Endothelial cell of umbilical vein (primary cell): ENCODE results near the gene DPM2. TPM values are rescaled to one million over a fixed set of nuclear protein-coding genes. Genes with fewer than 3 reads are reported as not detected.

ENCODE experiments used
- BruUV-seq: library from RNA; stranded (reverse); fragments of 400-500 nt; replicated peaks from 2 replicates; lab custom pipeline; 2021; lab: Mats Ljungman, UMichigan
- CTCF ChIA-PET: fragments of 300-600, 350-600 bp; sonication (Branson Sonifier 250); formaldehyde crosslinking; loops from one replicate; lab custom pipeline; 2021; ENCODE audit warnings: antibody characterized with exemption, inconsistent platforms; lab: Charles Lee
- POLR2A ChIA-PET: fragments of 300-600, 350-600 bp; sonication (Branson Sonifier 250); formaldehyde crosslinking; loops from one replicate; lab custom pipeline; 2021; ENCODE audit warnings: antibody characterized with exemption, inconsistent platforms; lab: Charles Lee
- DNase-seq: peaks from one replicate; pipeline ENCODE4 v3.0.0-alpha.2; 2011; ENCODE audit warnings: low read depth, low spot score
- FAIRE-seq: peaks from 2 replicates; lab custom pipeline; 2011; peaks lifted over from hg19 to GRCh38; lab: Jason Lieb, UNC
- H2AFZ ChIP-seq: 2 replicates; pipeline ENCODE4 v1.6.0; 2012; ENCODE audit warnings: low read depth, low read length, control low read depth, inconsistent platforms
- H3K27ac ChIP-seq: 2 replicates; pipeline ENCODE4 v1.5.1; 2011; ENCODE audit warnings: low read depth, mild to moderate bottlenecking, control low read depth, low read length, moderate library complexity; ENCODE audit not compliant: insufficient read depth
- H3K27me3 ChIP-seq, 2 experiments: 2 replicates each; pipeline versions ENCODE4 v1.6.0 to v1.6.1; 2011; ENCODE audit warnings: low read length in 2 of 2, mixed read lengths in 1 of 2; ENCODE audit not compliant: control insufficient read depth in 2 of 2, insufficient read depth in 2 of 2
- H3K36me3 ChIP-seq, 2 experiments: 2 replicates in 1 of 2; 3 replicates in 1 of 2; pipeline ENCODE4 v1.5.1; 2011; ENCODE audit warnings: low read length in 2 of 2, mild to moderate bottlenecking in 1 of 2, moderate library complexity in 1 of 2; ENCODE audit not compliant: control insufficient read depth in 2 of 2, insufficient read depth in 2 of 2; ENCODE audit errors: extremely low read depth in 1 of 2
- H3K4me1 ChIP-seq: 3 replicates; pipeline ENCODE4 v1.5.1; 2011; ENCODE audit warnings: mild to moderate bottlenecking, low read length; ENCODE audit not compliant: control insufficient read depth, insufficient read depth; ENCODE audit errors: extremely low read depth
- H3K4me2 ChIP-seq: 2 replicates; pipeline ENCODE4 v1.6.1; 2011; ENCODE audit warnings: low read length, control low read depth, mixed read lengths; ENCODE audit not compliant: insufficient read depth
- H3K4me3 ChIP-seq, 3 experiments: fragments of 200-600 bp in 1 of 3; sonication (generic), shearing (Covaris generic) in 1 of 3; replicated peaks in 1 of 3; 2 replicates each; pipeline ENCODE4 v1.5.1; 2011 to 2016; ENCODE audit warnings: control low read depth in 3 of 3, low read length in 3 of 3, mild to moderate bottlenecking in 2 of 3, inconsistent platforms in 1 of 3, low read depth in 1 of 3, moderate library complexity in 1 of 3; ENCODE audit not compliant: insufficient read depth in 1 of 3
- H3K79me2 ChIP-seq: 2 replicates; pipeline ENCODE4 v1.6.0; 2012; ENCODE audit warnings: low read length, inconsistent platforms; ENCODE audit not compliant: control insufficient read depth, insufficient read depth
- H3K9ac ChIP-seq: replicated peaks from 2 replicates; pipeline ENCODE3; 2011; ENCODE audit warnings: low read length, control low read depth; ENCODE audit not compliant: insufficient read depth; ENCODE audit errors: extremely low read depth
- H3K9me1 ChIP-seq: replicated peaks from 3 replicates; pipeline ENCODE4 v1.6.0; 2011; ENCODE audit warnings: mild to moderate bottlenecking, low read length; ENCODE audit not compliant: control insufficient read depth, insufficient read depth; ENCODE audit errors: extremely low read depth
- H3K9me3 ChIP-seq: replicated peaks from 2 replicates; pipeline ENCODE4 v1.5.1; 2012; ENCODE audit warnings: low read length, inconsistent platforms; ENCODE audit not compliant: control insufficient read depth, insufficient read depth
- H4K20me1 ChIP-seq: replicated peaks from 2 replicates; pipeline ENCODE3; 2011; ENCODE audit warnings: mild to moderate bottlenecking, low read length; ENCODE audit not compliant: control insufficient read depth, insufficient read depth; ENCODE audit errors: extremely low read depth
- CTCF ChIP-seq, 2 donors: IDR thresholded peaks; 1 replicate in 1 of 2; 2 replicates in 1 of 2; pipeline ENCODE4 v1.5.1; 2011; ENCODE audit warnings: low read length in 2 of 2, mild to moderate bottlenecking in 2 of 2, moderate library complexity in 2 of 2, control low read depth in 1 of 2, inconsistent platforms in 1 of 2, low read depth in 1 of 2; ENCODE audit not compliant: insufficient read depth in 1 of 2; ENCODE audit errors: extremely low read depth in 1 of 2
- EZH2 ChIP-seq: IDR thresholded peaks from 2 replicates; pipeline ENCODE4 v1.6.1; 2012; ENCODE audit warnings: borderline replicate concordance, low read depth, mild to moderate bottlenecking, moderate library complexity, low read length, inconsistent platforms; ENCODE audit not compliant: severe bottlenecking
- FOS ChIP-seq: IDR thresholded peaks from 2 replicates; pipeline ENCODE4 v1.6.1; 2011; ENCODE audit warnings: mild to moderate bottlenecking, low read length, moderate library complexity, borderline replicate concordance; ENCODE audit not compliant: insufficient read depth
- GATA2 ChIP-seq: IDR thresholded peaks from 2 replicates; pipeline ENCODE4 v1.7.0; 2011; ENCODE audit warnings: low read depth, mild to moderate bottlenecking, moderate library complexity, mixed read lengths, low read length; ENCODE audit not compliant: insufficient read length, insufficient read depth
- JUN ChIP-seq: IDR thresholded peaks from 2 replicates; pipeline ENCODE4 v1.6.1; 2011; ENCODE audit warnings: borderline replicate concordance, low read depth; ENCODE audit not compliant: insufficient read length, insufficient read depth
- MAX ChIP-seq: IDR thresholded peaks from 2 replicates; pipeline ENCODE4 v1.6.1; 2011; ENCODE audit not compliant: insufficient read depth, insufficient read length
- MYC ChIP-seq: IDR thresholded peaks from one replicate; pipeline ENCODE4 v1.6.1; 2011; ENCODE audit warnings: mild to moderate bottlenecking, low read depth, low read length
- POLR2A ChIP-seq: IDR thresholded peaks from 2 replicates; pipeline ENCODE4 v1.6.1; 2012; ENCODE audit warnings: low read depth, mild to moderate bottlenecking, control low read depth, low read length
- POLR2AphosphoS5 ChIP-seq: IDR thresholded peaks from 2 replicates; pipeline ENCODE4 v1.6.1; 2012; ENCODE audit warnings: low read depth, mild to moderate bottlenecking, control low read depth, low read length, moderate library complexity; ENCODE audit not compliant: insufficient read depth
- dilution Hi-C: fragments of 300-500 bp; cut with MboI; formaldehyde crosslinking; loops from one replicate; pipeline ENCODE4 v1.15.0; 2019; ENCODE audit warnings: low sequenced_read_pairs; ENCODE audit not compliant: extremely low pct_ligation_motif_present
- intact Hi-C: fragments of 100-400 bp; cut with micrococcal nuclease; formaldehyde crosslinking; loops from one replicate; pipeline ENCODE4 v1.10.0; 2022
- polyA plus RNA-seq, 4 experiments: library from polyadenylated mRNA; depleted of rRNA in 3 of 4; stranded (reverse) in 3 of 4; unstranded in 1 of 4; fragments of >200 nt; gene quantifications; 2 replicates each; pipeline versions ENCODE4 v1.2.1 to v1.2.3, GENCODE V29; 2011 to 2012; ENCODE audit warnings: missing spikeins in 1 of 4
- total RNA-seq: library from RNA; stranded (reverse); gene quantifications from 2 replicates; pipeline ENCODE4 v1.2.3, GENCODE V29; 2021

The DPM2 gene
- total and polyA plus RNA-seq, 2 donors (not counting 3 experiments of a cell fraction or from before 2014, with no cell fraction given): 47.9 to 63.9 TPM

GRCh38 chr9:127943011-127943662, 5.5 kb upstream of the DPM2 start:
- Histone ChIP-seq H2AFZ (no peak overlapping the region), H3K4me1 (peaks cover 3% of the 10 kb centered on the region), H3K9me1 (no peaks in the 10 kb centered on the region), H3K9ac (no peak overlapping the region), H3K36me3 (peaks cover 0 to 5% of the 10 kb centered on the region in 2 experiments), H3K27ac (no peak overlapping the region), H3K4me3 (no peak overlapping the region), H3K27me3 (no peaks in the 10 kb centered on the region), H4K20me1 (no peaks in the 10 kb centered on the region), H3K9me3 (no peaks in the 10 kb centered on the region), H3K4me2 (no peak overlapping the region), H3K79me2 (no peaks in the 10 kb centered on the region)
- no peak for FAIRE-seq
- intact Hi-C loops: loop anchor here (1.0 to 2.0 kb wide), 6 partner anchors 38 to 174 kb away; partner anchors contain the start of gene EEIG1
- CTCF ChIA-PET: interaction anchor here (0.6 to 6.5 kb wide), 54 partner anchors 9 to 303 kb away, joined by 3 to 203 read pairs (median 5); partner anchors contain the start of genes EEIG1, NAIF1, PIP5KL1 and SLC25A25
- DNase-seq: no peak
- dilution Hi-C loops: no loop called here
- TF ChIP-seq POLR2A (no peak), FOS (no peak), MYC (no peak), GATA2 (no peak), JUN (no peak), CTCF (IDR thresholded peaks at IDR 0.05; ENCODE audit: extremely low read depth in 1 of 2, insufficient read depth in 1 of 2, low read depth in 1 of 2, low read length in 2 of 2) (no peak), MAX (no peak), POLR2AphosphoS5 (no peak), EZH2 (no peak)
- BruUV-seq: no TSS peak
- POLR2A ChIA-PET: no interaction called here
